Stimulated activated CD4-positive, alpha-beta T cell treated with anti-CD3 and anti-CD28 coated beads, Interleukin-2, amount 100 ng/mL, for 48 hours (primary cell): Measurements from ENCODE around the gene IGF1R.

Source experiments
- DNase-seq, 2 donors: peaks; one replicate each; pipeline ENCODE4 v3.0.0-alpha.2; 2020

The IGF1R gene

GRCh38 chr15:98673133-98673532 is 24.8 kb downstream of the IGF1R start:
- DNase-seq: no peak

GRCh38 chr15:98674336-98674735 is 26.0 kb downstream of the IGF1R start:
- no peak for DNase-seq

GRCh38 chr15:98676586-98677270 is 28.4 kb downstream of the IGF1R start:
- no peak for DNase-seq

- DNase-seq: no peak
These were observed 29.2 kb downstream of the IGF1R start for GRCh38 chr15:98677345-98678059.

- DNase-seq: no peak
These were observed 30.1 kb downstream of the IGF1R start for GRCh38 chr15:98678484-98678883.

- DNase-seq: no peak
These were observed 32.7 kb downstream of the IGF1R start for GRCh38 chr15:98681061-98681460.

GRCh38 chr15:98682992-98683701 is 34.8 kb downstream of the IGF1R start:
- DNase-seq: no peak

- no peak for DNase-seq
These were observed 35.5 kb downstream of the IGF1R start for GRCh38 chr15:98683831-98684230.

- no peak for DNase-seq
These were observed 36.1 kb downstream of the IGF1R start for GRCh38 chr15:98684436-98684835.

GRCh38 chr15:98684995-98685525 is 36.7 kb downstream of the IGF1R start:
- no peak for DNase-seq

GRCh38 chr15:98686983-98687382 is 38.6 kb downstream of the IGF1R start:
- DNase-seq: no peak

GRCh38 chr15:98689431-98689861 is 41.1 kb downstream of the IGF1R start:
- no peak for DNase-seq

GRCh38 chr15:98690272-98690950 is 42.1 kb downstream of the IGF1R start:
- no peak for DNase-seq

GRCh38 chr15:98692213-98692612 is 43.9 kb downstream of the IGF1R start:
- DNase-seq: no peak

GRCh38 chr15:98694161-98694560 is 45.8 kb downstream of the IGF1R start:
- DNase-seq: no peak

GRCh38 chr15:98698792-98699191 is 50.5 kb downstream of the IGF1R start:
- no peak for DNase-seq

GRCh38 chr15:98699591-98700424 is 51.5 kb downstream of the IGF1R start:
- DNase-seq: no peak

GRCh38 chr15:98700519-98700918 is 52.2 kb downstream of the IGF1R start:
- no peak for DNase-seq

- DNase-seq: no peak
These were observed 54.9 kb downstream of the IGF1R start for GRCh38 chr15:98703126-98703685.

- DNase-seq: no peak
These were observed 56.7 kb downstream of the IGF1R start for GRCh38 chr15:98705070-98705469.

GRCh38 chr15:98706387-98706786 is 58.0 kb downstream of the IGF1R start:
- no peak for DNase-seq

GRCh38 chr15:98706986-98707385 is 58.6 kb downstream of the IGF1R start:
- DNase-seq: no peak
